Limb (tissue), 2 donors: ENCODE results near the gene TXLNB.

Experiments used
- DNase-seq, 2 donors: peaks; one replicate each; pipeline ENCODE4 v3.0.0-alpha.2; 2016; ENCODE audit errors: extremely low spot score in 2 of 2

The TXLNB gene

DNA sequence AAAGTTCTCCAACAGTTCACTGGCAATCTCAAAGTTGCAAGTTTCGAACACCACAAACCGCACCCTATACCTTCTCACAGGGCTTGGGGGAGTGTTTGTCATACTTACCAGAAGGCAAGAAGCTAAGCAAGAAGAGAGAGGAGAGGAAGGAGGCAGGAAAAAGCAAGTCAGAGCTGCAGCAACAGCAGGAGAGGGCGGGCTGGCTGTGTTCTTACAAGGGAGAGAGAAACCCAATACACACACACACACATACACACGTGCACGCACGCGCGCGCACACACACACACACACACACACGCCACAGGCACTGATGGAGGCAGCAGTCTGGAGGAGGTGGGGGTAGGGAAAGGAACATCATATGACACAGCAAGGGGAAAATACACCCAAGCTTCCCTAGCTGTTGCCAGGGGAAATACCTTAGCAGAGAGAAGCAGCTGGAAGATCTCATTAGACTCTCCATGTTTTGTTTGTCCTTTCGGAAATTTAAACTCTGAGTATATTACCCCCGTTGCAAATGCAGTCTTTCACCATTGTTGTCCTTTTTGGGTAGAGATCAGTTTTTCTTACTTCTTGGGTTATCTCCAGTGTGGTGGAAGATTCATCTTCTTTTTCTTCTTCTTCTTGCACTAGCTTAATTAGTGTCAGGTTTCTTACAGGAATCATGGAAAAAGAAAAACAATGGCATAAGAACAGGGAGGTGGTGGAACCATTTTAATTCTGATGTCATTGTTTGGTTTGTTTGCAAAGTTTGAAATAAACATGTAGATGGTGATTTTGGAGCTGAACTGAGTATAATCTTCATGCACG lies at the start of gene TXLNB:
TXLNB (minus strand) TSS at position 186 of the 807 bp plus-strand sequence. CDS start 3,099 bp downstream, outside the sequence.
- DNase-seq, result peak; percentile 80

DNA sequence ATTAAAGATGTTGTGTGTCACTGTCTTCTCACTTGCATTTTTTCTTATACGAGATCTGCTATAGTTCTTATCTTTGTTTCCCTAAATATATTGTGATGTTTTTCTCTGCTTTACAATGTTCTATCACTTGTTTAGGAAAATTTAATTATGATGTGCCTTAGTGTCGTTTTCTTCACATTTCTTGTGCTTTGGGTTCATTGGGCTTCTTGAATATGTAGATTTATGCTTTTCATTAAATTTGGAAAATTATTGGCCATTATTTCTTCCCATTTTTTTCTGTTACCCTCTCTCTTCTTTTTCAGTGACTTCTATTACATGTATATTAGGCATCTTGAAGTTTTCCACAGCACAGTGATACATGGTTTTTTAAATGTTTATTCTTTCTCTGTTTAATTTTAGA lies 49.3 kb upstream of the TXLNB start:
- DNase-seq, result no peak

DNA sequence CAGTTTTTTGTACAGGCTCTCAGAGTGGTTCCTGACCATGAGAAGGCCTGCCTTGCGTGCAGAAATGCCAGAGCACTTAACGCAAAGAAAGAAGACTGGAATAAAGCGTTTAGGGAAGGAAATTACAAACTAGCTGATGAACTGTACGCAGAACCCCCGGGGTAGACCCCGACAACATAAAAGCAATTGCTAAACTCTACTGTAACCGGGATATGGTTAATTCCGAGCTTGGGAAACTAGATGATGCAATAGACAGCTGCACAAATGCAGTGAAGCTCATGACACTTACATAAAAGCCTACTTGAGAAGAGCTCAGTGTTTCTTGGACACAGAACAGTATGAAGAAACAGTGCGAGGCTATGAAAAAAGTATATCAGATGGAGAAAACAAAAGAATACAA lies 47.0 kb upstream of the TXLNB start:
- peak in 1 of 2 donors; percentile 30 for DNase-seq

DNA sequence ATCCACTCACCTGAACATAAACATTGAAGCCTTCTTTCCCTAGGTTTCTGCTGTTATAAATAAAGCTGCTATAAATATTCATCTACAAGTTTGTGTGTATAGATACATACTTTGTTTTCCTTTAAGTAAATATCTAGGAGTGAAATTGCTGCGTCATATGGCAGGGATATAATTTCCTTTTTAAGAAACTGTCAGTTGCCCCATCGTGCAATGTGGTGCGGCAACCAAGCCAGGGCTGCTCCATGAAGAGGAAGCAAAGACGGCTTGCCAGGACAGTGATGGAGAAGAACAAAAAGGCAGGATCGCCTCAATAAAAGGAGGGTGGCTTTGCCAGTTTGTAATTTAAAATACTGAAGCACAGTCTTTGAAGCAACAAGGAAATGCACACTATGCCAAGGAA lies 46.0 kb upstream of the TXLNB start:
- no peak for DNase-seq

DNA sequence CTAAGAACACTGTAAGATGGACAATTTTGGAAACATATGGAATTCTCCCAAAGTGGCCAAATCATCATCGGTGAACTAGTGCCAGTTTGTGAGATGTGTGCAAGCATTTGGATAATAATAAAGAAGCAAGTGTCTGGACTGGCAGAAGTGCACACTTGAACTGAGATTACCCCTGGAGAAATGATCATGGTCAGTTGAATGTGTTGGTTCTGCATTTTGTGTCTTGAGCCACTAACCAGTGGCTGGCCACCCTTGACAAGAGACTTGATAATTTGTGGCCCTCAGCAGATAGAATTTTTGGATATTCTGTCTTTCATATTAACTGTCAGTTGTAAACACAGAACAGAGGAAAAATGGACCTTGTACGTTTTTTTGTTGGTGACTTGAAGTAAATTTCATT lies 45.2 kb upstream of the TXLNB start:
- no peak for DNase-seq

DNA sequence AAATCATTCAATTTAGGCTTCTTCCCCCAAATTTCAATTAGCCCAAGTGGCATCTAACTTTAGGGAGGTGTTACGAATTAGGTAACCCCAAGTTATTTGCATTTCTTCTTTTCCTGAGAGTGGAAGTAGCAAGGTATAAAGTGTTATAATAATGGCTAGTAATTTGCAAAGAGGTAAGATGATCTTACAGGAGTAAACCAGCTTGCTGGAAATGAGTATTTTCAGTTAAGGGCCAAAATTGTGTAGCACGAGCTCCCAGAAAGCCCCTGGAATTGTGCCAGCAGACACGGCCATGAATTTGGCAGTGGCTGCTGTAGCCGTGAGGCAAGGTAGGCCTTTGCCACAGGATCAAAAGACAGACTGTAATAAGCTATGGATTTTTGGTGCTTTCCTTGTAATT lies 44.7 kb upstream of the TXLNB start:
- peak in 1 of 2 donors; percentile 41 for DNase-seq

DNA sequence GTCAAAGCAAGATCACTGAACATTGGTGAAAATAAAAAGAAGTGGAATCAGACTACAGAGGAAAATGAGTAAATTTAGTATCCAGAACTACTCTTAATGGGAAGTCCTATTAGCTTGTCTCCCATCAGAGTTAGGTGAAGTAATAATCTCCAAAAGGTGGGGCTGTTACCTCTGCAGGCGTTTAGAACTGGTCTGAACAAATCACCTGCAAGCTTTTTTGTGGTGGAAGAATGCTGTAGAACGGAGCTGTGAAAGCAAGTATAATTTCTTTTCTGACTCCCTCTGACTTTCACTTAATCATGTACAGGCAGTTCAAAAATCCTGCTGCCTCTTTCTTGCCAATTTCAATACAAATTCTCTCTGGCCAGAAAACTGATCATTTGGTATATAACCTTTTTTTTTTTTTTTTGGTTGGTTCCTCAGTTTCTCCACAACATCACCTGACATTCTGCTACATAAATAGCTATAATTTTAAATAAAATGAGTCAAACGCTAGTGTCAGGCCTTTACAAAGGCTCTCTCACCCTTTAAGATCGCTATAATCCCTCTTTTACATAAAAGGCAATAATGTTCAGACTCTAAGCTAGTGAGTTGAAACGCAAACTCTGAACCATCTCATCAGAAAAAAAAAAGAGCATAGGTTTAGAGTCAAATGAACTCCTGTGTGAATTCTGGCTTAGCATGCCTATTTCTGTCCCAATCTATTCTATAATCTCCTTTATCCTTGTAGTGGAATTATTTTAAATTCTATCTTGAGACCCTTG lies 43.8 kb upstream of the TXLNB start:
- DNase-seq, result no peak

DNA sequence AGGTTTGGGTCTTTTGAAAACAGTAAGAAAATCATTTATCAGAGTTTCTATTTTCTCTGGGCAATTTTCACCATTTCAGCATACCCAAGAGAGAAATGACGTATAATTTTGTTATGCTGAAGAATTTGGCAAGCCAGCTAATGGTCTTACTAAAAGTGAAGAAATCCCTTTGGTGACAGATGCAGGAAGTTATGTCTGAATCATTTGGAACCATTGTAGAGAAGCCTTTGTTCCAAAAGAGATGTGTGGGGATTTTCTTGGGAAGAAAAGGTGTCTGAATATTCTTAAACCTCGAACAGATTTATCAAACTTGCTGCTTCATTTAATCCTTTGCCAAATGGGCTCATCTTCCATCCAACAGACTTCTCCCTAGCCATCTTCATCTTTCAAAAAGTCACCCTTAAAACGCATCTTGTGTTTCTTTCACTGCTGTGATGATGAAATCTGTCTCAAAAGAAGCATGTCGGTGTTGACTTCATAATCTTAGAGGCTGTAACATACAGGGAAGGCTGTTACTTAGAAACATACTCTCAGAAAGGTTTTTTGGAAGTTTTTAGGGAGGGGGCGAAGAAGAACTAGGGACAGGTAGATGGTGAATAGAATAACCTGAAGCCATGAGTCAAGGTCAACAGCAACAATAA lies 43.1 kb upstream of the TXLNB start:
- DNase-seq, result peak in 1 of 2 donors; percentile 73

DNA sequence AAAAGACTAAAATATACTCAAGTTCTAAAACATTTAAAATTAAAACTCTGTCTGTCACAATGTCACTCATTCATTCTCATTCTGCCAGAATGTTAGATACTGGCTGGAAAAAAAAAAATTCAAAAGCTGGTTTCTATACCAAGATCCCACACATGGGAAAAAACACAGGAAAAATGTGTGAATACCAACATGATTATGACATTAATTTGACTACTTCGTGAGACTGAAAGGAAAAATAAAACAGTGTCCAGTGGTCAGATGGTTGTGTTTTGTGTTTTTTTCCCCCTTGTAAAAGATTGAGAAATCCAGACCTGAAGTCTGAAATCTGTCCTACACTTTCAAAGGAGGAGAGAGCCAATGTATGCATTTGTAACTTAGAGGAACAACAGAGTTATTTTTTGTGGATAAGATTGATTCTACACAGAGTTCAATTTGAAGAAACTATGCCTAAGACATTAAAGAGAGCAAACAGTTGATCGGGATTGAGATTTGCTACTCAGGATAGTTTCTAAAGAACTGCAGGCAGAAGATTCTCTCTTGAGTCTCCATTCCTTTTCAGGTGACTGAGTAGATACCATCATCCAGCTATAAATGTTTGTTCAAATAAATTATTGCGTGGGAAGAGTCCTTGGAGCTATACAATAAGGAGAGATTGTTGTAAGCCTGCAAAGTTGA lies 39.2 kb upstream of the TXLNB start:
- no peak for DNase-seq

DNA sequence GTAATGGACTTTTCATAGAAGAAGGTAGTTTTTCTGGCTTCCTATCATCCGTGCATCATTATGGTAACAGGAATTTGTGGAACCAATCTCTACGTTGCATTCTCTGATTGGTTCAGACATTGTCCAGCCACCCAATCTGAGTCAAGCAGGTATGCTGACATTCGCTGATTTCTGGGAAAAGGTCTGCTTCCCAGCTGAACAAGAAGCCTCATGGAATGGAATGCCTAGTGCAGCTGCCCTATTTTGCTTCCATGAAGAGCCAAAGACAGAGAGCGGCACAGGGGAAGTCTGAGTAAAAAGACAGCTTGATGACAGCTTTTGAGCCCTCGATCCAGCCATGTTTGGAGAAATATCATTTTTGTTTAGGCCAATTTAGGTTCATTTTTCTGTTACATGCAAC lies 38.5 kb upstream of the TXLNB start:
- no peak for DNase-seq

DNA sequence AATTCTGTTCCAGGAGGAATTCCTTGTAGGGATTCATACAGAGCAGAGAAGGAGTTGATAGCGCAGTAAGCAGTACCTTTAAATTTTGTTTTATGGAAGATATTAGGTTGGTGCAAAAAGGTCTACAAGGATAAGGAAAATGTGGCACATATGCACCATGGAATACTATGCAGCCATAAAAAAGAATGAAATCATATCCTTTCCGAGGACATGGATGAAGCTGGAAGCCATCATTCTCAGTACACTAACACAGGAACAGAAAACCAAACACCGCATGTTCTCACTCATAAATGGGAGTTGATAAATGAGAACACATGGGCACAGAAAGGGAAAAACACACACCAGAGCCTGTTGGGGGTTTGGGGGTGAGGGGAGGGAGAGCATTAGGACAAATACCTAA lies 37.4 kb upstream of the TXLNB start:
- no peak for DNase-seq

DNA sequence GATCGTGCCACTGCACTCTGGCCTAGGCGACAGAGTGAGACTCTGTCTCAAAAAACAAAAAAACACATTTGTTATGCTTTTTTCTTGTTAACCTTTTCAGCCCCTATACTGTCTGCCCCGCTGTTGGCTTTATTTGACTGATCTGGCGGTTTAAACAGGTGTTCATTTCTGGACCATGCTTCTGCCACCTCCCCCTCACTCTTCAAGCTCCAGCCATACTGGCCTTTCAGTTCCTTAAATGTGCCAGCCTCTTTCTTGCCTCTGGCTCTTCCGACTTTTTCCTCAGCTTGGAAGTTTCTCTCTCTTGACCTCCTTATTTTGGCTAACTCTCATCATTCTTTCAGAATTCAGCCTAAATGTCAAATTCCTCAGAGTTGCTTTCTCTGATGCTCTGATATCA lies 35.2 kb upstream of the TXLNB start:
- no peak for DNase-seq

DNA sequence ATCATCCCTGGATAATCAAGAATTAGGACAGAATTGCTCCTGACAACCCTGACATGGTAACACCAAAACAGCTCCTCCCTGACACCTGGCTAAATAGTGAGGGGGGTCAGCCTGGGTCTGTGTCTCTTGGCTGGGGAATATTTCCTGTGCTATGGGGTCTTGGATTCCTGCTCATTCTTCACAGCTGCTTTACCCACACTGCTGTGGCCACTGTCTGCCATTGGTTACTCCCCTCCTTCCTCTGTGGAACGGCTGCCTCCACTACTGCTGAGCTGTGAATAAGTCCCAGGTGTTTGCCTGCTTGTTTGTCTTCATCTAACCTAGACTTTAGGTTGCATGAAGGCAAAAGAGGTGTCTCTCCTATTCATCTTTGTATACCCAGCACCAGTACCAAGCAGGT lies 33.9 kb upstream of the TXLNB start:
- DNase-seq, result no peak

DNA sequence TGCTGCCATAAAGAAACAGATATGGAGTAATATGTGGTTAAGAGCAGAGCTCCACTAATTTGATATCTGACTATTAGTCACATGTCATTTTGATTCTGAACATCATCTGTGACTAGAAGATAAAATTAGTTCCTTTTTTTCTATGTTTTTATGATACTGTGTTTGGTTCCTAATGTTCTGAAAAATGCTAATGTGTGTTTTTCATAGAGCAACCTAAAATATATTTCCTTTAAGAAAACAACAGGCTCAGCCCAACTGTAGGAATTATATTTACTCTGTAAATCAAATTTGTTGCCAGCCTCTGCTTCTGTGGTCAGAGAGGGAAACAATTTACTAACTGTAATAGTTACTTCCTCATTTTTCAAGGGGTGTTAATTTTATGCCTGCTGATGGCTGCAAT lies 33.3 kb upstream of the TXLNB start:
- DNase-seq, result no peak

DNA sequence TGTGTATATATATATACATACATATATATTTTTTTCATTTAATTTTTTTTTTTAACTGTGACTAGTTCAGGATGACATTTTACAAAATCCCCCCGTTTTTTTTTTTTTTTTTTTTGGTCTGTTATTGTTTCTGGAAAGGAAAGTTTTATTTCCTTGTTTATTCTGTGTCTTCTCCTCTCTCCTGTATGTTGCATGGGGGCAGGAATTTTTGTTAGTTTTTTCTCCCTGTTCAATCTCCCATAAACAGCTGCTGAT lies 32.4 kb upstream of the TXLNB start:
- no peak for DNase-seq

DNA sequence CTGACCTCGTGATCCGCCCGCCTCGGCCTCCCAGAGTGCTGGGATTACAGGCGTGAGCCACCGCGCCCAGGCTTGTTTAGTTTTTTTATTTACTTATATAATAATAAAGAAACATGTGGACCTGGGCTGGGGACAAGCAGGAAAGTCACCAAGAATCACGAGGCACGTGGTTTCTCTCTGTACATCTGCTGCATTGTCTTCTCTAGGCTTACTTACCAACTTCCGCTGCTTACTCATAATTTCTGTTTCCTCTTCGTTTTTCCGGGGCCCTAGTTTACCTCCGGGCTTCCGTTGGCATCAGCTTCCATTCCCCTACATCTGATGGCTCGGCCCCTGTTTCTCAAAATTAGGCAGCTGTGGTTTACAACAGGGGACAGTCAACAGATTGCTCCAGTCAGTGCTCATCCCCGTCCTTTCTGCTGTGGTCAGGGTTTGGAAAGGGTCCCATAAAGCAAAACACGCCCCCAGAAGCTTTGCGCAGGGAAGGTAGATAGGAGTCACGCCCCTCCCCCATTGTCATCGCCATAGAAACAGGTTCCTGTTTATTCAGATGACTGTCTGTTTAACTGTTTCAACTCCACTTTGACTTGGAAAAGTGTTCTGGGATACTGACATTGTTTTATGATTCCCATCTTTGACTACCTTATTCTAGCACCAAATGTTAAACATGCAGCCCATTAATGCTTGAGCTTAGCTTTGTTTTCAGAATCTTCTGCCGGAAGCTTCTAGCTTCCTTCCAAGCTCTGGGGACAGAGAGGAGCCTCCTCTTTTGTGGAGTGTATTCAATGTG lies 31.9 kb upstream of the TXLNB start:
- peak; percentile 44 to 64 for DNase-seq

DNA sequence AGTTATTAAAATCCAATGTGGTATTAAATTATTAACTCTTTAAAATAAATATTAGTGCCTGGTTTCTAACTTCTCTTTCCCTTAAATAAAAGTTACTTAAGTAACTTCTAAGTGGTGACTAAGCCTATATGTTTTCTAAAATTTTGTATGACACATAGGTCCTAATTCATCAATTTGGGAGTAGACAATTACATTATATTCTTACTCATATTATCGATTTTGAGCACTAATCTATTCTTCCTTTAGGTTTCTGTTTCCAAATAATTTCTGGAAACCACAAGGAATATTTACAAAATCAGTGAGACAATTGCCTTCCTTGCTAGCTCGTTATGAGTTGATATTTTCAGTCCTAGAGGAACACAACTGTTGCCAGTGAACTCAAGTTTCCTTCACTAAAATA lies 28.3 kb upstream of the TXLNB start:
- no peak for DNase-seq

DNA sequence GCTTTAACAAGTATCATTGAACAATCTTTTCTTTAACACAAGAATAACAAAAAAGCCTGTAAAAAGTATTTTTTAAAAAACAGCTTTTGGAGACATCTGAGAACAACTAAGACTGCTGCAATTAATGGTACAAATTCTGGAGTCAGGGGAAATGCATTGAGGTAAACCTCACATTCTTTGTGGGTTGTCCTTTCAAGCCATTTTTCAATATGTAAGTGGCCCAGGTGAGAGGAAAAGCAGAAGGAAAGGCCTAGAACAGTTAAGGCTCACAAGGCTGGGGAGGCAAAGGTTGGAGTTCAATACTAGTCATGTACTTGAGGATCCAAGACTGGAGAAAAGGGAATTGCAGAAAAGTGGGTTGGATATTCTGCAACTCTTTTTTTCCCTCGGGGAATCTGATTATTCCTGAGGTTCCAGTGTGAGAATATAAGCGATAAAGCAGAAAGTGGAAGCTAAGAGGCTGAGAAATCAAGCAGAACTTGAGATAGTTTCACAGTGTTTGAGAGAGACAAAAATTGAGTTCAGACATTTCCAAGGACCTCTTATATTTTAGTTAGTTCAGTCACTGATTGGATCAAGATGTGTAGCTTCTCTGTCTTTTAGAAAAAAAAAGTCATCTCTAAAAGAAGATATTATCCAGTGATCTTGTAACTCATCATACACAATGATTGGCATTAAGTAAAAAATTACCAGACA lies 25.0 kb upstream of the TXLNB start:
- no peak for DNase-seq

DNA sequence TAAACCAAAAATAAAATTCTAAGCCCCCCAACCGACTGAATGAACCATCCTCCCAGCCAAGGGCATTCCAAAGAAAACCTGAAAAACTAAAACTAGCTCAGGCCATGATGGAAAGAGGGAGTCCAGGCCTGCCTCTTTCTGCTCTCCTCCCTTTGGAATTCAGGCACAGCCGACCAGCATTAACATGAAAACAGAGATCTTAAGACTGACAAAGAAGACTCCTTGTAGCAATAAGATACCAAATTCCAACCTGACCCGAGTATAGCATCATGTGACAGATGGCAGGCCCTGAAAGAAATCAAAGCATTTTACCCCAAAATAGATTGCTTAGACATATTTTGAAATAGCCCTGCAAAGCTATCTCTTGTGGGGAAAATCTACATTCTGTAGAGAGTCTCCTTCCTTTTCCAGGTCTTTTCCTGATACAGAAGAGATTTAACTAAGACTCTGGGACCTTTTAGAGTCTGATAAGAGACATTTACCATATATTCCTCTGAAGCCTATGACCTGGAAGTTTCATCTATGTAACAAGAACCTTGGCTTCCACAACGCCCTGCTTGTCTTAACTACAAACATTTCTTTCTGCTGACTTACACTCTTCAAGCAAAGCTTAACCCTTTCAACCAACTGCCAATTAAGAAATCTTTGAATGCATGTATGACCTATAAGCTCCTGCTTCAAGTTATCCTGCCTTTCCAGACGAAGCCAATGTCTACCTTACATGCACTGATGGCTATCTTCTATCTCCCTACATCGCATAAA lies 22.2 kb upstream of the TXLNB start:
- DNase-seq, result no peak

DNA sequence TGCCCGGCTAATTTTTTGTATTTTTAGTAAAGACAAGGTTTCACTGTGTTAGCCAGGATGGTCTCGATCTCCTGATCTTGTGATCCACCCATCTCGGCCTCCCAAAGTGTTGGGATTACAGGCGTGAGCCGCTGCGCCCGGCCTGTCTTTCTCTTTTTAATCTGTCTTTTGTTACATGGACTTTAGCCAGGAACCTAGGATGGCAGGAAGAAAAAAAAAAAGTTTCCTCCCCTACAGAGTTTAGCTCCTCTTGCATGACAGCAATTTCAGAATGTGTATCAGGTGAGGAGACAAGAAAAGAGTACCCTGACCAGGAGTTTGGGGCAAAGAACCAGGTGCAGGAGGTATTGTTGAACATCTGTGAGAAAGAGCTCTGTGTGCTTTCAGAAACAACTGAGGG lies 21.4 kb upstream of the TXLNB start:
- no peak for DNase-seq
